ENCODE results near the gene GTPBP4.
"Not testable (repeated sequence)": the region's sequence is repeated elsewhere in the genome, so short reads cannot be mapped to it uniquely, and the experiment has no call there.

The GTPBP4 gene

DNA sequence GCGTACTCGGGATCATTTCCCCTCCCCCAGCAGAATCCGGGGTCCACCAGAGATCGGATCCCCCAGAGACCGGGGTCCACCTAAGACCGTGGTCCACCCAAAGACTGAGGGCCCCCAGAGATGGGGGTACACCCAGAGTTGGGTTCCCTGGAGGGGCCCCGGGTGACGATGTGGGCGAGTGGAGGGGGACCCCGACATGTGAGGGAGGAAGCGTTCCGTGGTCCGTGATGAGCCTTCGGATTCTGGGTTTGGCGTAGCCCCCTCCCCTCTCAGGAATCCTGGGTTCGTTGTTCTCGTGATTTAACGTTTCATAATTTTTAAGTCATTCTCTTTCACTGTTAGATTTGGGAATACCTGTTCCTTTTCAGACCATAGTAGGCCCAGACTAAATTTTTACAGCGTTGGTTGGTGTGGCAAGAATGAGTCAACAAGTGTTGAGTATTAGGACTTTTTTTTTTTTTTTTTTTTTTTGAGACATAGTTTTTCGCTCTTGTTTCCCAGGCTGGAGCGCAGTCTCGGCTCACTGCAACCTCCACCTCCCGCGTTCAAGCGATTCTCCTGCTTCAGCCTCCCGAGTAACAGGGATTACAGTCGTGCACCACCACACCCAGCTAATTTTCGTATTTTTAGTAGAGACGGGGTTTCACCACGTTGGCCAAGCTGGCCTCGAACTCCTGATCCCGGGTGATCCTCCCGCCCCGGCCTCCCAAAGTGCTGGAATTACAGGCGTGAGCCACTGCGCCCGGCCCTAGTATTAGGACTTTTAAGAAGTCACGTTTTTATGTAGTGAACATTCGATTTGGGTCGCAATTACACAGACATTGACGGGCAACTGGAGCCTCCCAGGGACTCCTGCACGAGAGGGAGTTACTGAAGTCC, 672 bp downstream of the GTPBP4 start:
- peak in 2 of 3 experiments; percentile 11 to 28 for DNase-seq (ENCODE audit: low read depth in 3 of 3)

DNA sequence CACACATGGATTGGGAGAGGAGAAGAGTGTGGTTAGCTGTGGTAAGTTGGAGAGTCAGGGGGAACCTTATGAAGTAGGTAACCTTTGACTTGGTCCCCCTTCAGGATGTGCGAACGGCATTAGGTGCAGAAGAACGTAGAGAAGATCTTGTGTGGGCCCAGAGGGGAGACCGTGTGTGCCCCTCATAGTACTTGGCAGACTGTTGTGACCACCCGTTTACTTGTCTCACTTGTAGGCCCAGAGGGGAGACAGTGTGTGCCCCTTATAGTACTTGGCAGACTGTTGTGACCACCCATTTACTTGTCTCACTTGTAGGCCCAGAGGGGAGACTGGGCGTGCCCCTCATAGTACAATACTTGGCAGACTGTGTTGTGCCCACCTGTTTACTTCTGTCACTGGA, 2.6 kb downstream of the GTPBP4 start:
- DNase-seq (ENCODE audit: low read depth in 3 of 3): no peak

DNA sequence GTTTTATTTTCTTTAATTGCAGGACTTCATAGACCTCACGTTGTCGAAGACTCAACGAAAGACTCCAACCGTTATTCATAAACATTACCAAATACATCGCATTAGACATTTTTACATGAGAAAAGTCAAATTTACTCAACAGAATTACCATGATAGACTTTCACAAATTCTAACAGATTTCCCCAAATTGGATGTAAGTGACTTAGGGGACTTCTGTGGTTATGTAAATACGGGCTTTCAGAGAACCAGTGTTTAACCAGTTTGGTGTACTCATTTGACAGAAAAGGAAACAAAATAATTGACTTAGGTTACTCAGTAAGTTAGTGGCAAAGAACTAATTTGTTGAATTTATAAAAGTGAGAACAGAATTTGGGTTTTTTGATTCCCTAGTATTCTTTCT, 4.2 kb downstream of the GTPBP4 start:
- DNase-seq (ENCODE audit: low read depth in 3 of 3): no peak

DNA sequence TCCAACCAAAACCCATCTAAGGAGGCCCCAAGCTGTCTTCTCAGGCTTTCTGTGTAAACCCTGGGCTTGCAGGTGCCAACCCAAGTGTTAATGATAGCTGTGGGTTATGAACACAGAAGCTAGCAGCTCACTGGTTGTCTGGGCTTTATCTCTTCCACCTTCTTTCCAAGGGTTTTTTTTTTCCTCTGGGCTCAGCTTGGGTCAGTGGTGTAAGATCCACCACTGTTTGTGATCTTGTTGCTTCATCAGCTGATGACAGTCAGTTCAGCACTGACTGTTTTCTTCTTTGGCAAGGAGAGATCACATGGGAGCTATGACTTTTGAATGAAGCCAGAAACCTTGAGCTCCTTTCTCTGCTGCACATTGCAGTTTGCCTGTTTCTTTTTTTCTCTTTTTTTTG, 4.6 kb downstream of the GTPBP4 start:
- DNase-seq (ENCODE audit: low read depth in 3 of 3): no peak

DNA sequence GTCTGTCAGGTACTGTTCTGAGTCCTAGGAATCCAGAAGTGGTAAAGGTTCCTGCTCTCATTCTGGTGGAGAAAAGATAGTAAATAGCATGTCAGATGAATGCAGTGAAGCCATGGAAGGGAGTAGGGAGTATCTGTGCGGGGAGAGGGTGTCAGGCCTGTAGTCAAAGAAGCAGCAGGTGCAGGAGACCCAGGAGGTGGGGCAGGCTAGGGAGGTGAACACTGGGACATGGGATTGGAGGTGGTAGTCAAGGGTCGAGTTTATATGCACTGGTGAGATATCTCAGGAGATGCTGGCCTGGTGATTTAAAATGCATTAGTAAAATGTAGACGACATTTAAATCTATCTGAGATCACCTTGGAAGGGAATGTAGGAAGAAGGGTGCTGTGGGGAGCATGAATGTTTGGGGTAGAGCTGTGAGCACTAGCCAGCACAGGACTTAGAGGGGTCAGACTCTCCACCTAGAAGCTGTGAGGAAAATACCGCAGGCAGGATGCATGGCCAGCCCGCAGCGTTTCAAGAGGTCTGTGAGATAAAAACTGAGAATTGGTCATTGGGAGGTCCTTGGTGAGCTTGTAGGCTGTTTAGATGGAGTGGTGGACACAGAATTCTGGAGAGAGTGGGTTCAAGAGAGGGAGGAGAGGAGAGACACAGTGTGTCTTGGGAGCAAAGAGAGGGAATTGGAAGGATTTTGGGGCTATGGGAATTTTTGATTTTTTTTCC, 6.8 kb downstream of the GTPBP4 start:
- no peak for DNase-seq (ENCODE audit: low read depth in 3 of 3)

DNA sequence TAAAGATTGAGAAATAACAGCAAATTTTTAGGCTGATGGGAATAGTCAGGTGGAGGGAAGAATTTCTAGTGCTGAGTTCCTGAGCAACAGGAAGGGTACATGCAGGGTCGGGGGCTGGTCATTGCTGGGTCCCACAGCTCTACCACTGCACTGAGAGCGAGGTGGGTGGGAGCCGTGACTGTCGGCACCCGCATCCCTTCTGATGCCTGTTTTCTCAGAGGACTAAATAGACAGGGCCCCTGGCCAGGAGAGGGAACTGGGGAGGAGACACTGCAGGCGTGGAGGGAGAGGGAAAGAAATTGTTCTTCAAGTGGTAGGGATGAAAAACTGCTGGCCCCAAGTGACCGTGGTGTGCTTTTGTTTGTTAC, 7.3 kb downstream of the GTPBP4 start:
- DNase-seq (ENCODE audit: low read depth in 3 of 3): no peak

DNA sequence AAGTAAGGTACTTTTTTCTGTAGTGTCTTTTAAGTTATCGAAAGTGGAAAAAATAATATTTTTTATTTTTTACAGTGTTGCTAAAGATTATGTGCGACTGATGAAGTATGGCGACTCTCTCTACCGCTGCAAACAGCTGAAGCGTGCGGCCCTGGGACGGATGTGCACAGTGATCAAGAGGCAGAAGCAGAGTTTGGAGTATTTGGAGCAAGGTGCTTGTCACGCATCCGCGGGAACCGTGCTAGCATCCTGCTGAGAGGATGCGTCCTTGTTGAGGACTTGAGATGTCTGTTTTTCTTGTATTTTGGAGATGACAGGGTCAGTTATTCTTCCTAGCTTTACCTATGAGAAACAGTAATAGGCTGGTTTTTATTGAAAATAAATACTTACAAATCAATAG, 7.8 kb downstream of the GTPBP4 start:
- no peak for DNase-seq (ENCODE audit: low read depth in 3 of 3)

DNA sequence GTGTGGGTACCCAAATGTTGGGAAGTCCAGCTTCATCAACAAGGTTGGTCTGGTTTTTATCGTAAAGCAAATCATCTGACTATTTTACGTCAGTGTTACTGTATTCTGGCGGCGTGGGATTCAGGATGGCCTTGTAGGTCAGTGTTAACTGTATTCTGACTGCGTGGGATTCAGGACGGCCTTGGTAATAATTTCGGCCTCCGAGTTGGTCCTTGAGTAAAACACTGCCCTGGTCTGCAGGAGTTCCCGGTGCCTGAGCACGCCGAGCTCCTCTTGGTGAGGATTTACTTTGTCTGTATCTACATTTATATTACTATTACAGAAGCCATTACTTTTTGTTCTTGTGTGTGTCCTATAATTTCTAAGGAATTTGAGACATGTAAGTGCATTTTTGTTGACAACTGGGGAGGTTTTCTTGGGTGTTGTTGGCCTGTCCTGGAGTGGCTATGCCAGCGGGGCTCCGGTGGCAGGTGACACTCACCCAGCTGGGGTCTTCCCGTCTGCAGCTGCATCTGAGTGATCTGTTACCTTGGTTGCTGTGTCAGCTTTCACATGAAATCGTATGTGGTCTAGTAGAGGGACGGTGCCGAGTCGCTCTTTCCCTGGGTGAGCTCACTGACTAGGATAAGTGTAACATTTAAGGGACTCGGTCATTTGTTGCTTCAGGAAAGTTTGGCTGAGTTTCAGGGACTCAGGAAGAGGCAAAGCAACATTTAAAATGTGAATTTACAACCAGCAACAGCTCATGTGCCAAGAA, 9.2 kb downstream of the GTPBP4 start:
- DNase-seq (ENCODE audit: low read depth in 3 of 3): no peak

DNA sequence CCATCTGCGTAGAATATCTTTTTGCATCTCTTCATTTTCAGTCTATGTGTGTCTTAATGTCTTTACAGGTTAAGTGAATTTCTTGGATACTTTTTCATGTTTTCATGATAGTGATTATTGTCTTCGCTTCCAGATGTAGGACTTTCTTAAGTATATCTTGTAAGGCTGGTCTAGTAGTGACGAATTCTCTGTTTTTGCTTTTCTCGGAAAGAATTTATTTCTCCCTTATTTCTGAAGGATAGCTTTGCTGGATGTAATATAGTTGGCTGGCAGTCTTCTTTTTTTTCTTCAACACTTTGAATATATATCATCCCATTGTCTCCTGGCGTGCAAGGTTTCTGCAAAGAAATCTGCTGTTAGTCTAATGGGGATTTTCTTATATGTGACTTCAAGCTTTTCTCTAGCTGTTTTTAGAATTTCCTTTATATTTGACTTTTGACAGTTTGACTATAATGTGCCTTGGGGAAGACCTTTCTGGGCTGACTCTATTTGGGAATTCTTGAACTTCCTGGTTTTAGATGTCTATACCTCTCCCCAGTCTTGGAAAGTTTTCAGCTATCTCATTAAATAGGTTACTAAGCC, 14.3 kb downstream of the GTPBP4 start:
- DNase-seq (ENCODE audit: low read depth in 3 of 3): no peak

DNA sequence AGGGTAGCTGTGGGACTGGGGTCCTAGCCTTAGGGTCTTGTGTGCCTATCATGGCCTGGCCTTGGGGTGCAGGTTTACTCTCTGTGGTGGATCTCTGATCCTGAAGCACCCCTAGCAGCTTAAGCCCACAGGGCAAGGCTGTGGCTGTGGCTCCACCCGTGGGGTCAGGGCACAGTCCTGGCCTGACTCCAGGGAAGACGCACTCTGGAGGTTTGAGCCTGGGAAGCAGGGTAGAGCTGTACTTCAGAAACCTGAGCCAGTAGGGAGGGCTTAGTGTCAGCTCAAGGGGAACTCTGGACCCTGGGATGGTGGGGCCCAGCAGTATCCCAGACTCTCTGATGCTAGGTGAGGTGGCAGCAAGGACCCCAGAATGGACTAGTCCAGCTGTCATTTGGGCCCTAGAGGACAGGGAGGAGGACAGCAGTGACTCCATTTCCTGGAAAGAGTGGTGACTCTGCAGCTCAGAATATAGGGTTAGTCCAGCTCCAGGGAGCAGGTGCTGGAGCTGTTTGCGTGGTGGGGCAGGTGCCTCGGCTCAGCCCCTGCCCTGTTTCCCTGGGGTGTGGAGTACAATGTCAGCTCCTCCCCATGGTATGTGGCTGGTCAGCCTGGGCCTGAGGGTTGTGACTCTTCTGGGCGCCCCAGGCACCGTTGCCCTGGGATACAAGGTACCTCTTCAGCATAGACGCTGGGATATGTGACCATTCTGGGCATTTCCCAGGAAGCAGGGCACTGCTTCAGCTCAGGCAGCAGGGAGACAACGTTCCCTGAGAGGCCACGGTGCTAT, 15.8 kb downstream of the GTPBP4 start:
- DNase-seq (ENCODE audit: low read depth in 3 of 3): no peak

DNA sequence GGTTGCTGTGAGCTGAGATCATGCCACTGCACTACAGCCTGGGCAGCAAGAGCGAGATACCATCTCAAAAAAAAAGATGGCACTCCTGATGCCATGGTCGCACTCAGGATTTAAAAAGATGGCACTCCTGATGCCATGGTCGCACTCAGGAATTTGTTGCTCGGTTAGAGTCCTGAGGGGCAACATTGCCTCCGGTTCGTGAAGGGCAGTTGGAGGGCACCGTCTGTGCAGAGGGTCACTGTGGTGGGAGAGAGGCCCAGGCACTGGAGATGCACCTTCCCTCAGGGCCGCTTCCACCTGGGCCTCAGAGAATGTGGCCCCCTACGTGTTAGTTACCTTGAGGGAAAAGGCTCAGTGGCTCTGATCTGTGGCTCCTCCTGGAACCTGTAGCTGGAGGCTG, 18.3 kb downstream of the GTPBP4 start:
- DNase-seq (ENCODE audit: low read depth in 3 of 3): no peak

DNA sequence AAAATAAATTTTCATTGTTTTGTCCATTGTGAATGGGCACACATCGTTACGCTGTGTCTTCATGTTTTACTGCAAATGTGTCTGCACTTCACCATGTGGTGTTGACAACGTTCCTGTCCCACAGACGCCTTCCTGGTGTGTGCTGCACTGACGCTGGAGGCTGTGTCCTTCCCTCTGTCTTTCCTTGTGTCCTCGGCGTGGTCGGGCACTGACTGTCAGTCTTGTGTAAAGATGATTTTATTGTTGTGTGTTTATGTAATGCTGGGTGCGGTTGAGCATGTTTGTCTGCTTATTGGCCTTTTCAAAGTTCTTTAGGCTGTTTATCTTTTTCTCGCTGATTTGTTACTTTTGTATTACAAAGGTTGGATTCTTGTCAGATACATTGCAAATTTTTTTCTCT, 19.3 kb downstream of the GTPBP4 start:
- no peak for DNase-seq (ENCODE audit: low read depth in 3 of 3)

DNA sequence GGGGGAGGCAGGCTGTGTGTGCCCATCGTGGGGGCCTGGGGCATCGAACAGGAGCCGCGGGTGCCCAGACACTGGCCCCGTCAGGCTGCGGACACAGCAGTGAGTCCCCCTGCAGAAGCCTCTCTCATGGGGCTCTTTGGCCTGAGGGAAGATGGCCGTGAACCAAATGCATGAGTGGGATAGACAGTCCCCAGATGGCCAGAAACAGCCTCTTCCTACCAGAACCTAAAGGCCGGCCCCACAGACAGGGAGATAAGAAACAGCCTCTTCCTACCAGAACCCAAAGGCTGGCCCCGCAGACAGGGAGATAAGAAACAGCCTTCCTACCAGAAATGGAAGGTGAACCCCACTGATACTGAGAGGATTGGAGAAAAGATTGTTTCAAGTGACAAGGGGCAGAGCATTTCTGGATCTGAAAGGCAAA, 20.8 kb downstream of the GTPBP4 start:
- DNase-seq (ENCODE audit: low read depth in 3 of 3): no peak

DNA sequence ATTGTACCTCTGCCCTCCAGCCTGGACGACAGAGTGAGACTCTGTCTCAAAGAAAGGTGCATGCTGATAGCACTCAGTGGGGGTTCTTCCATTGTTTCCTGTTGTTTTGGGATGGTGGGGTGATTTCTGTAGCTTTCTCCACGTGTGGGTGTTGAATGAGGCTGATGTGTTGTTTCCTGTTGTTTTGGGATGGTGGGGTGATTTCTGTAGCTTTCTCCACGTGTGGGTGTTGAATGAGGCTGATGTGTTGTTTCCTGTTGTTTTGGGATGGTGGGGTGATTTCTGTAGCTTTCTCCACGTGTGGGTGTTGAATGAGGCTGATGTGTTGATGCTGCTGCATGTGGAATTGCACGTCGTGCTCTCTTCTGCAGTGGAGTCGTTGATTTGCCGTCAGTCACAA, 21.7 kb downstream of the GTPBP4 start:
- DNase-seq (ENCODE audit: low read depth in 3 of 3): not testable (repeated sequence)

DNA sequence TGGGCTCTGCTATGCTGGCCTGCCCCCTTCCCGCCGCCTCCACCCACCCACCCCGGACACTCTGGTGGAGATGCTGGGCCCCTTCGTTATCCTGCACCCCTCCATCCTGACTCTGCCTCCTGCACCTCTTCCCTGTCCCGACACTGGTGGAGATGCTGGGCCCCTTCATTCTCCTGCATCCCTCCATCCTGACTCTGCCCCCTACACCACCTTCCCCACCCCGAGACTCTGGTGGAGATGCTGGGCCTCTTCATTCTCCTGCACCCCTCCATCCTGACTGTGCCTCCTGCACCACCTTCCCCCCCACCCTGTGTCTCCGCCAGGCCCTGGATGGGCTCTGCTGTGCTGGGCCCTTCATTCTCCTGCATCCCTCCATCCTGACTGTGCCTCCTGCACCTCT, 22.5 kb downstream of the GTPBP4 start:
- no peak for DNase-seq (ENCODE audit: low read depth in 3 of 3)

DNA sequence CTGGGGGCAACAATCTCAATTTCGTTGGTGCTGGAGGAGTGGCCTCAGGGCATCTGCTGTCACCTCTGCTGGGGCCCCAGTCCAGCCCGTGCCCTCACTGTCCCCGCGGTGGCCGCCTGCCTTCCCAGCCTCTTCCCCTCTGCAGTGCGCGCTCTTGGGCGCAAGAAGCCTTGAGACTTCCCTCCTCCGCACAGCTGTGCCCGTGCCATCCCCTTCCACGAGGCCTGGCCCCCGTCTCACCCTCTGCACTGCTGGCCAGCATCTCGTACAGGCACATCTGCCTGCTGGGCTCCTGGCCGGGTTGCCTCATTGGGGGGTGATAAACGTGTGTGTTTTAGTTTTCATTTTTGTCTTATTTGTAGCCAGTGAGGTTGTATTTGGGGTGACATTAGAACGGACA, 23.5 kb downstream of the GTPBP4 start:
- no peak for DNase-seq (ENCODE audit: low read depth in 3 of 3)

DNA sequence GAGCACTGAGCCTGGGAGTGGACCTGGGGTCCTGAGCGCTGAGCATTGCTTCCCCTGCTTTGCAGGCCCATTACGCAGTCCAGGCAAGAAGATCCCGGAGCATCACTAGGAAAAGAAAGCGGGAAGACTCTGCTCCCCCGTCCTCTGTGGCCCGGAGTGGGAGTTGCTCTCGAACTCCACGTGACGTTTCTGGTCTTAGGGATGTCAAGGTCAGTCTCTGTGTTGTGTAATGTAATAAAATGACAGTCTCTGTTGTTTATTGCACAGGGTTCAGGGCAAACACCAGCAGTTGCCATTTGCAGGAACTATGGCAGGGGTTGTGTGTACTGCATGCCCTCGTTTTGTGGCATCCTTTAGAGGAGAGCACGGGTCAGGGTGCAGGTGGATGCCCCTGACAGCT, 27.5 kb downstream of the GTPBP4 start:
- no peak for DNase-seq (ENCODE audit: low read depth in 3 of 3)

DNA sequence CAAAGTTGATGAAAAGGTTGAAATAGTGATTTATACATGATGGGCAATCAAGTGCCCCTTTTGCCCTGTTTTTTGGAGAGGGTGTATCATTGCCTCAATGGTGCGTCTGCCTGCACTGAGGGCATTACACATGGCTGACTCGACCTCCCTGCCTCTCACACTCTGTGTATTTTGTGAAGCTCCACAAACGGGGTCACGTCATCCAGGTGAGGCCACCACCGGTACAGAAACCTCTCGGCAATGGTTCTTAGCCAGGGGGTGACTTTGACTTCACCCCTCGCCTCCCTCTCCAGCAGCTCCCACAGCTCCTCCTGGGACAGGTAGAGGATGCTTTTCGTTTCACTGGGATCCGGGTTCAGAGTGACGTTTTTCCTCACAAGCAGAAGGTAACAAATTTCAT, 31.1 kb downstream of the GTPBP4 start:
- no peak for DNase-seq (ENCODE audit: low read depth in 3 of 3)

DNA sequence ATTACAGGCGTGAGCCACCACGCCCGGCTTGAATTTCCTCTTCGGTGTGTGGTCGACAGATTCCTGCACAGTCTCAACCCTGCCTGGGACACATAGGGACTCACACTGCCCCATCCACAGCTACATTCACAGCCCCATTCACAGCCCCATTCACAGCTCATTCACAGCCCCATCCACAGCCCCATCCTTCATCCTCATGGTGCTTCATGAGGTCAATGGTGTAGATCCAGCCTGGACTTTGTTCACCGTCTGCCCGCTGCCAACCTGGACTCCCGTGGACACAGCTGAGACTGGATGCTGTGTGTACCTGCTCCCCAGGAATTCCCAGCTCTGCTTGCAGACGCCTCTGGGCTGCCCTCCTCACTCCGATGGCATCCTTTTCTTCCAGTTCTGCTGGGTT, 32.2 kb downstream of the GTPBP4 start:
- DNase-seq (ENCODE audit: low read depth in 3 of 3): no peak

DNA sequence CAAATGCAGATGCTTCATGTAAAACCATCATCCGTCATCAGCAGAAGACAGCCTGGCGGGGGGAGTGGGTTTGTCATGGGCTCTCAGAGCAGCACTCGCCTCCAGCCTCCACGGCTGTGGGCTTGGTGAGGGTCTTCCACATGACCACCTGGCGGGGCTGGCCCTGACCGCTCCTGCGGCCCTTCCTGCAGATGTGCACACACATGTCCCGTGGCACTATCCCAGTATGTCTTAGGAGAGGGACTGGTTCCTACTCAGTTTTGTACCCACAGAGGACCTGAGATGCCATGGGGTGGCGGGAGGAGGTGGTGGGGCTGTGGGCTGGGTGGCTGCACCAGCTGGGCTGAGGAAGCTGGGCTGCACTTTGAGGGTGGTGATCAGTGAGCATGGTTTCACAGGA, 32.7 kb downstream of the GTPBP4 start:
- no peak for DNase-seq (ENCODE audit: low read depth in 3 of 3)

DNA sequence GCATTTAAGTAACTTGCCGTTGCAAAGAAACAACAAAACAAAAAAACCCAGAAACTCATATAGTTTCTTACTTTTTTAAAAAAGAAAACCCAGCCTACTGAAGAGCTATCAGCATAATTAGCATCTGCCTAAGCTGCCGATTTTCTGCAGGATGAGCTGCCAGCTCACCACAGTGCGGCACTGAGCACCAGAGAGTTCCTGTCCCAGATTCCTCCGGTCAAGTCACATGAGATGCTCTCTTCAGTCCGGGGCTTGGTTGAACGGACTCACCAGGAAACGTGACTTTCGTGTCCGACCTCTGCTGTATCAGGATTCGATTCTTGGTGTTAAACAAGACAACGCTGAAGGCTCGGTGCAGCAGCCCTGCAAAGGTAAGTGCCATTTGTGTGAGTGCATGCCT, 34.2 kb downstream of the GTPBP4 start:
- no peak for DNase-seq (ENCODE audit: low read depth in 3 of 3)

All from stimulated activated CD4-positive, alpha-beta T cell treated with anti-CD3 and anti-CD28 coated beads, TNF-alpha, amount 100 ng/mL, for 24 hours (primary cell).